Measurements from ENCODE around the gene COPS6. TPM values are rescaled to one million over a fixed set of nuclear protein-coding genes. Genes with fewer than 3 reads are reported as not detected.

The COPS6 gene
- total and polyA plus RNA-seq, 9 donors: 42.3 to 100 (median 93.6) TPM

GRCh38 chr7:100099452-100099851 lies 10.7 kb downstream of the COPS6 start:
- H3K9me3 ChIP-seq (replicated peaks; ENCODE audit: control insufficient read depth, low read depth, low read length): no peaks in the 10 kb centered on the region
- H3K27me3 ChIP-seq (ENCODE audit: control insufficient read depth, insufficient read depth, low read length): no peaks in the 10 kb centered on the region
- H3K4me3 ChIP-seq (ENCODE audit: low read length): peak overlapping the region; percentile 93
- H3K27ac ChIP-seq (ENCODE audit: low read length): no peak overlapping the region
- no peak for DNase-seq
- H3K4me1 ChIP-seq (ENCODE audit: control insufficient read depth, insufficient read depth, low read length): peaks cover 22% of the 10 kb centered on the region
- peaks cover 63% of the 10 kb centered on the region for H3K36me3 ChIP-seq (ENCODE audit: control insufficient read depth, insufficient read depth, low read length)
- WGBS (ENCODE audit: insufficient coverage): 79% methylated on average over 11 of the region's 12 CpGs

GRCh38 chr7:100100420-100101015 lies 11.7 kb downstream of the COPS6 start:
- WGBS (ENCODE audit: insufficient coverage): 0% methylated on average over 53 of the region's 61 CpGs
- H3K27ac ChIP-seq (ENCODE audit: low read length): peak overlapping the region; percentile 91
- peak overlapping the region; percentile 93 for H3K4me3 ChIP-seq (ENCODE audit: low read length)
- H3K27me3 ChIP-seq (ENCODE audit: control insufficient read depth, insufficient read depth, low read length): no peaks in the 10 kb centered on the region
- peaks cover 22% of the 10 kb centered on the region for H3K4me1 ChIP-seq (ENCODE audit: control insufficient read depth, insufficient read depth, low read length)
- H3K36me3 ChIP-seq (ENCODE audit: control insufficient read depth, insufficient read depth, low read length): peaks cover 58% of the 10 kb centered on the region
- peak; percentile 99 for DNase-seq
- no peaks in the 10 kb centered on the region for H3K9me3 ChIP-seq (replicated peaks; ENCODE audit: control insufficient read depth, low read depth, low read length)

GRCh38 chr7:100101016-100101862 lies 12.5 kb downstream of the COPS6 start, which contains the start of the genes AP4M1 and MCM7:
TSS of gene AP4M1 (plus strand) at chr7:100101643. CDS start at chr7:100101715, 72 bp downstream.
TSS of gene MCM7 (minus strand) at chr7:100101397. CDS start at chr7:100101294, 103 bp downstream.
- peak; percentile 100 for DNase-seq
- peaks cover 22% of the 10 kb centered on the region for H3K4me1 ChIP-seq (ENCODE audit: control insufficient read depth, insufficient read depth, low read length)
- no peaks in the 10 kb centered on the region for H3K9me3 ChIP-seq (replicated peaks; ENCODE audit: control insufficient read depth, low read depth, low read length)
- under 1% methylated on average over 79 of the region's 80 CpGs for WGBS (ENCODE audit: insufficient coverage)
- H3K4me3 ChIP-seq (ENCODE audit: low read length): peak within 1 kb of the TSS; percentile 93
- H3K27ac ChIP-seq (ENCODE audit: low read length): peak within 1 kb of the TSS; percentile 92
- no peaks in the 10 kb centered on the region for H3K27me3 ChIP-seq (ENCODE audit: control insufficient read depth, insufficient read depth, low read length)
- peaks cover 57% of the 10 kb centered on the region for H3K36me3 ChIP-seq (ENCODE audit: control insufficient read depth, insufficient read depth, low read length)

GRCh38 chr7:100102950-100103840 lies 14.4 kb downstream of the COPS6 start:
- Histone ChIP-seq H3K36me3 (ENCODE audit: control insufficient read depth, insufficient read depth, low read length) (peaks cover 56% of the 10 kb centered on the region), H3K4me3 (ENCODE audit: low read length) (no peak overlapping the region)

GRCh38 chr7:100105534-100105933 lies 16.8 kb downstream of the COPS6 start:
- no peak overlapping the region for H3K4me3 ChIP-seq (ENCODE audit: low read length)
- WGBS (ENCODE audit: insufficient coverage): 95% methylated on average over 3 of the region's 4 CpGs

More at GRCh38 chr7:100102950-100103840, 14.4 kb downstream of the COPS6 start:
- peaks cover 22% of the 10 kb centered on the region for H3K4me1 ChIP-seq (ENCODE audit: control insufficient read depth, insufficient read depth, low read length)
- H3K27me3 ChIP-seq (ENCODE audit: control insufficient read depth, insufficient read depth, low read length): no peaks in the 10 kb centered on the region
- no peak for DNase-seq
- H3K9me3 ChIP-seq (replicated peaks; ENCODE audit: control insufficient read depth, low read depth, low read length): no peaks in the 10 kb centered on the region
- H3K27ac ChIP-seq (ENCODE audit: low read length): no peak overlapping the region
- 93% methylated on average over 10 of the region's 17 CpGs for WGBS (ENCODE audit: insufficient coverage)

GRCh38 chr7:100106633-100107032 lies 17.9 kb downstream of the COPS6 start:
- peaks cover 7% of the 10 kb centered on the region for H3K4me1 ChIP-seq (ENCODE audit: control insufficient read depth, insufficient read depth, low read length)
- no peak overlapping the region for H3K27ac ChIP-seq (ENCODE audit: low read length)
- H3K27me3 ChIP-seq (ENCODE audit: control insufficient read depth, insufficient read depth, low read length): no peaks in the 10 kb centered on the region
- peaks cover 68% of the 10 kb centered on the region for H3K36me3 ChIP-seq (ENCODE audit: control insufficient read depth, insufficient read depth, low read length)
- no peaks in the 10 kb centered on the region for H3K9me3 ChIP-seq (replicated peaks; ENCODE audit: control insufficient read depth, low read depth, low read length)
- H3K4me3 ChIP-seq (ENCODE audit: low read length): no peak overlapping the region
- no peak for DNase-seq
- 77% methylated on average over 15 of the region's 17 CpGs for WGBS (ENCODE audit: insufficient coverage)

More at GRCh38 chr7:100105534-100105933, 16.8 kb downstream of the COPS6 start:
- no peak for DNase-seq
- Histone ChIP-seq H3K27ac (ENCODE audit: low read length) (no peak overlapping the region), H3K36me3 (ENCODE audit: control insufficient read depth, insufficient read depth, low read length) (peaks cover 59% of the 10 kb centered on the region), H3K4me1 (ENCODE audit: control insufficient read depth, insufficient read depth, low read length) (peaks cover 10% of the 10 kb centered on the region), H3K27me3 (ENCODE audit: control insufficient read depth, insufficient read depth, low read length) (no peaks in the 10 kb centered on the region), H3K9me3 (replicated peaks; ENCODE audit: control insufficient read depth, low read depth, low read length) (no peaks in the 10 kb centered on the region)

- peaks cover 3% of the 10 kb centered on the region for H3K4me1 ChIP-seq (ENCODE audit: control insufficient read depth, insufficient read depth, low read length)
- H3K9me3 ChIP-seq (replicated peaks; ENCODE audit: control insufficient read depth, low read depth, low read length): no peaks in the 10 kb centered on the region
- no peak for DNase-seq
- H3K27me3 ChIP-seq (ENCODE audit: control insufficient read depth, insufficient read depth, low read length): no peaks in the 10 kb centered on the region
- peaks cover 74% of the 10 kb centered on the region for H3K36me3 ChIP-seq (ENCODE audit: control insufficient read depth, insufficient read depth, low read length)
- H3K4me3 ChIP-seq (ENCODE audit: low read length): no peak overlapping the region
- 72% methylated on average over 23 of the region's 25 CpGs for WGBS (ENCODE audit: insufficient coverage)
- H3K27ac ChIP-seq (ENCODE audit: low read length): no peak overlapping the region
These were observed 18.5 kb downstream of the COPS6 start for GRCh38 chr7:100107125-100107737.

- Histone ChIP-seq H3K27ac (ENCODE audit: low read length) (no peak overlapping the region), H3K36me3 (ENCODE audit: control insufficient read depth, insufficient read depth, low read length) (peaks cover 80% of the 10 kb centered on the region), H3K4me3 (ENCODE audit: low read length) (no peak overlapping the region), H3K4me1 (ENCODE audit: control insufficient read depth, insufficient read depth, low read length) (no peaks in the 10 kb centered on the region), H3K27me3 (ENCODE audit: control insufficient read depth, insufficient read depth, low read length) (no peaks in the 10 kb centered on the region), H3K9me3 (replicated peaks; ENCODE audit: control insufficient read depth, low read depth, low read length) (no peaks in the 10 kb centered on the region)
- WGBS (ENCODE audit: insufficient coverage): 59% methylated on average over 10 of the region's 11 CpGs
- no peak for DNase-seq
These were observed 19.1 kb downstream of the COPS6 start for GRCh38 chr7:100107890-100108289.

GRCh38 chr7:100109521-100110163 lies 20.9 kb downstream of the COPS6 start:
- no peaks in the 10 kb centered on the region for H3K9me3 ChIP-seq (replicated peaks; ENCODE audit: control insufficient read depth, low read depth, low read length)
- no peaks in the 10 kb centered on the region for H3K27me3 ChIP-seq (ENCODE audit: control insufficient read depth, insufficient read depth, low read length)
- no peak overlapping the region for H3K27ac ChIP-seq (ENCODE audit: low read length)
- WGBS (ENCODE audit: insufficient coverage): 77% methylated on average over 10 of the region's 12 CpGs
- no peaks in the 10 kb centered on the region for H3K4me1 ChIP-seq (ENCODE audit: control insufficient read depth, insufficient read depth, low read length)
- no peak overlapping the region for H3K4me3 ChIP-seq (ENCODE audit: low read length)
- DNase-seq: no peak
- H3K36me3 ChIP-seq (ENCODE audit: control insufficient read depth, insufficient read depth, low read length): peaks cover 81% of the 10 kb centered on the region

Measured in muscle of leg (tissue), 11 donors.